HG02571 (cell line): ENCODE results near the gene NEURL1B.
"Not testable (repeated sequence)": the region's sequence is repeated elsewhere in the genome, so short reads cannot be mapped to it uniquely, and the experiment has no call there.

ENCODE experiments used
- ATAC-seq: cut with Tn5 transposase; IDR thresholded peaks from one replicate; pipeline ENCODE4 v1.9.1; 2021; ENCODE audit warnings: mild to moderate bottlenecking, moderate library complexity; ENCODE audit not compliant: unreplicated experiment

The NEURL1B gene

GRCh38 chr5:172648013-172648381, 6.9 kb downstream of the NEURL1B start:
- ATAC-seq: no peak

DNA sequence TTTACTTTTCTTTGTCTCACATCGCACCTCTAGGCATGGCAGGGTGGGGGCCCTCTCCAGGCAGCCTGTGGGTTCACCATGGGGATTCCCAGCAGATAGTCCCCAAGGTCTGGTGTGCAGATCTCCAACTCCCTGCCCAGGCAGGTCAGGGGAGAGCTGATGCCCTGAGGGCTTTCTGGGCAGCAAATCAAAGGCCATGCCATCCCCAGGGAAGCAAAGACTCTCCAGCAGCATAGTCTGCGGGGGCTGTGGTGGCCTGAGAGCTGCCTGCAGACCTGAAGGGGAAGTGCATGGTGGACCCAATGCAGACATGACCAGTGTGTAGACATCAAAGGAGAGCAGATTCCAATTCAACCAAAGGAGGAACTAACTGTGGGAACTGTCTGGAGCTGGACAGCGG, 7.7 kb downstream of the NEURL1B start:
- no peak for ATAC-seq

GRCh38 chr5:172656496-172656895, 15.4 kb downstream of the NEURL1B start:
- ATAC-seq: not testable (repeated sequence)

DNA sequence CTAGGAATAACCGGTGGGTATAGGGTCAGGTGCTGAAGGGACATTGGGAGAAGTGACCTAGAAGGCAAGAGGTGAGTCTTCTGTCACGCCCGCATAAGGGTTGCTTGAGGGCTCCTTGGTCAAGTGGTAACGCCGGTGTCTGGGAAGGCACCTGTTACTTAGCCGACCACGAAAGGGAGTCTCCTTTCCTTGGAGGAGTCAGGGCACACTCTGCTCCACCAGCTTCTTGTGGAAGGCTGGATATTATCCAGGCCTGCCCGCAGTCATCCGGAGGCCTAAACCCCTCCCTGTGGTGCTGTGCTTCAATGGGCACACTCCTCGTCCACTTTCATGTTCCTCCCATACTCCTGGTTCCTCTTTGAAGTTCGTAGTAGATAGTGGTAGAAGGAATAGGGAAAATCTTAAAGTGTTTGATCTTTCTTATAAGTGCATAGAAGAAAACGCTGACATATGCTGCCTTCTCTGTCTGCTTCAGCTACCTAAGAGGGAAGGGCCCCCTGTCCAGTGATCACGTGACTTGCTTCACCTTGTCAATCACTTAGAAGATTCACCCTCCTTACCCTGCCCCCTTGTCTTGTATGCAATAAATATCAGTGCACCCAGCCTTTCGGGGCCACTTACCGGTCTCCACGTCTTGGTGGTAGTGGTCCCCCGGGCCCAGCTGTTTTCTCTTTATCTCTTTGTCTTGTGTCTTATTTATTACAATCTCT, 16.6 kb downstream of the NEURL1B start:
- ATAC-seq: not testable (repeated sequence)

DNA sequence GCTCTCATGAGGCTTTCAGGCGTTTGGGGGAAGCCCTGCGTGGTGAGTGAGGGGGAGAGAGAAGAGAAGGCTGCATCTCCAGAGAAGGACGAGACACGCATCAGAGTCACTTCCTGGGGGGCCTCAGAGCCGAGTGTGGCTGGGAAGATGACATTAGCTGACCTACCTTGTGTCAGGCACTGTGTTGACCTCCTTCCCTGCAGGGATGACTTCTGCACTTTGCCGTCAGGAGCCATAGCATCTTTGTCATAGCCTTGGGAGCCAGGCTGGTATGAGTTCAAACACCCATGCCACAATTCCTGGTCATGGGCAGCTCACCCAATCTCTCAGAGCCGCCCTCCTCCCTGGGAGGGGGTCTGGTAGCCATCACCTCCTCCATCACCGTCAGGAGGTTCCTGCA, 17.3 kb downstream of the NEURL1B start:
- no peak for ATAC-seq

DNA sequence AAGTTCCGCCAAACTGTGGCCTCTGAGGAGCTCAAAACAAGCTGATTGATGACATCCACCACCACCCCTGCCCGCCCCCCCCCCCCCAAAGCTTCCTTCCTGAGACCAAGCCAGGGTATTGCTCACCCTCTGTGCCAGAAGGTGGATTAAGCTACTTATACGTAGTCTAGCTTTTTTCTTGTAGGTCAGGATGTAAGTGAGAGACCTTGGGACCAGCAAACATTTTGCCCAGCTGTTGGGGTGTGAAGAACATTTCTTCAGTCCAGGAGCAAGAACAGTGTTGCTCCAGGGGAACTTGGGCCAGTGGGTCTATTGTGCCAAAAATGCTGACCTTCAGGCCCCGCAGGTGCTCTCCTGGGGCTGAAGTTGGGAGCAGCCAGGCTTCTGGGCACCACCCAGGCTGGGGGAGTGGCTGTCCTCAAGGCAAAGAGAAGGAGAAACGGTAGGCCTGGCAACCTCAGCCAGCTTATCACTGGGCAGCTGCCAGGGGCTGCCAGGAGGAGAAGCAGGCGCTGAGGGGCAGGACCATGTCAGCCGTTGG, 18.0 kb downstream of the NEURL1B start:
- no peak for ATAC-seq

GRCh38 chr5:172659570-172659908, 18.5 kb downstream of the NEURL1B start:
- ATAC-seq: no peak

DNA sequence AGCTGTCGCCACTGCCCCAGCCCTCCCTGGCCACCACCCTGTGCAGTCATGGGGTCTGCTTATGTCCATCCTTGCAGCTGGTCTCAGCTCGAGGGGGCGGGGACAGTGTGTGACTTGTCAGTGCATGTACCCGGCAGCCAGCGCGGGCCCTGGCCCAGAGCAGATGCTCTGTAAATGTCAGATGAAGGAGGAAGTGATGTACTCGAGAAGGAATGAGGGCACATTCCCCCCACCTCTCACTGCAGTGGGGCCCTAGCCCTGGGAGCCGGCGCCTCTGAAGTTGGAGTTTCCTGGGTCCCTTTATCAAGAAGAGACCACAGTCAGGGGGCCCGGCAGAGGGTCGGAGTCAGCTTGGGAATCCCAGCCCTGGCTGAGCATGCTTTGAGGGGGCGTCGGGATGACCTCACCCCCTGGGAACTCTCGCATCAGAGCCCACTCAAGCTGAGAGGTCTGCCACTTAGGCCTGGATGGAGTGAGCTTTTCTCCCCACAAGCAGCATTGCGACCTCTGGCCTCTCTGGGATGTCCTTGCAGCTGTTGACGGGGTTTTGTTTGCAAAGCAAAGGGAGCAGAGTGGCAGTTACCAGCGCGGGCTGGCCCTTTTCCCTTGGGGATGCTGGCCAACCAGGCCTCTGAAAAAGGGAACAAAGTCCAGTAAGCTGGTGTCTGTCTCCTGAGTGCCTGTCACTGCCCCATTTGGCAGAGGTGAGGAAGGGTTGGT, 19.0 kb downstream of the NEURL1B start:
- no peak for ATAC-seq

GRCh38 chr5:172660974-172661373, 19.9 kb downstream of the NEURL1B start:
- no peak for ATAC-seq

- no peak for ATAC-seq
Observed at GRCh38 chr5:172661526-172661925, 20.5 kb downstream of the NEURL1B start.

DNA sequence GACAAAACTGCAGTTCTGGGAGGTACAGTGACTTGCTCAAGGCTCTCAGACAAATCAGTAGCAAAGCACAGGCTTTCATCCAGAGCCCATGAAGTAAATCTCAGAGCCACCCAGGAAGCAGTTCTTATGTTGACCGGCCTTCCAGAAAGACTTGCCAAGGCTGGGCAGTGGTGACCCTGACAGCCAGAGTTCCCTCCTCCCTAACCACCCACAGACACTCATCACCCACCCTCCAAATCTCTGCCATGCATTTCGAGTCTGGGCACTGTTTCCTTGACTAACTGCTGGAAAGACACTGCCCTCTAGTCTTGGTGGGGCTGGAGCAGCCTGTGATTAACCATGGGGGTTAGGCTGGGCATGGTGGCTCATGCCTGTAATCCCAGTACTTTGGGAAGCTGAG, 21.5 kb downstream of the NEURL1B start:
- ATAC-seq: no peak

DNA sequence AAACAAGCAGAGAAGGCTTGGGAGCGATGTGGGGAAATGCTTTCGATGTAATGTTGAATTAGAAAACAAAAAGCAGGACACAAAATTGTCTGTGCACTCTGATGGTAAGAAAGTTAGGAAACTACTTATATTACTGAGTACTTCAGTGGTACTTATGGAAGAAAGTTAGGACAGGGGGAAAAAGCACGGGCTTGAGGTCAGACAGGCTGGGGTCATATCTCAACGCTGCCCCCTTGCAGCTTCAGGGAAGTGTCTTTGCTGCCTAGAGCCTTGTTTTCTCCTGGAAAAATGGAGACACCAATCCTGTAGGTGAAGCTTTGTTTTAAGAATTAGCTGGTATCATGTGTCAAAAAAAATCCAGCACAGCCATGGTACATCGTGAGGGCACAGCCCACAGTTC, 23.0 kb downstream of the NEURL1B start:
- ATAC-seq: no peak

DNA sequence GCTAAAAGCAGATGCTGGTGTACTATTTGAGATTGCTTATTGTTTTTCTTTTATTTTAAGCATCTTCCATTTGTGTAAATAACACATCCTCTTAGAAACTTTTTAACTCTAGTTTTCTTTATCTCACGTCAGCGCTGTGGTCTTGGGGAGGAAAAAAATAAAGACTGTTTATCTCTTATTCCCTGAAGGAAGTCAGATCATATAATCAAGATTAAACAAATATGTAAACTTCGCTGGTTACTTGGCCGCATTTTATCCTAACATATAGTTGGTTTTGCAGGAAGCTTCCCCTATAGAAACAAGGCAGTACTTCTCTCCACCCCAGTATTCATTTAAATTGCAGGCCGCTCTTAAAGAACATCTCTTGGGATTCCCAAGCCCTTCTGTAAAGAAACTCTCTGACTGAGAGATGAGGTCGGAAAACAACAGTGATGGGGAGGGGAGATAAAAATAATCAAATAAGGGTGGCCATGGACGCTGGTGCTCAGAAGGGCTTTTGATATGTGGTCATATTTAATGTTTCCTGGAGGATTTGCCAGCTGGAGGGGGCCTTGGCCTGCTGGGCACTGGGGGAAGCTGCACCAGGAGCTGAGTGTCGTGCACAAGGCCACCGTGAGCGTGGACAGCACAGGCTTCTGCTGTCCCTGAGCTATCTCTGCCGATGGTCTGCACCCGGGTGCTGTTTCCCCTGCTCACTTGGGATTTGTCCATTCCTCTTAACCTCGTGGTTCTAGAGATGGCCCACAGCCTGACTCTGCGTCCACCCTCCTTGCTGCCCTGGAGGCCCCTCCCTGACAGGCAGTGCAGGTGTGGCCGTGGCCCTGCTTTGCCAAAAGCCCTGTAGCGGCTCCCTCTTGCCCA, 23.8 kb downstream of the NEURL1B start:
- ATAC-seq: no peak

- no peak for ATAC-seq
Observed at GRCh38 chr5:172666251-172666650, 25.2 kb downstream of the NEURL1B start.

DNA sequence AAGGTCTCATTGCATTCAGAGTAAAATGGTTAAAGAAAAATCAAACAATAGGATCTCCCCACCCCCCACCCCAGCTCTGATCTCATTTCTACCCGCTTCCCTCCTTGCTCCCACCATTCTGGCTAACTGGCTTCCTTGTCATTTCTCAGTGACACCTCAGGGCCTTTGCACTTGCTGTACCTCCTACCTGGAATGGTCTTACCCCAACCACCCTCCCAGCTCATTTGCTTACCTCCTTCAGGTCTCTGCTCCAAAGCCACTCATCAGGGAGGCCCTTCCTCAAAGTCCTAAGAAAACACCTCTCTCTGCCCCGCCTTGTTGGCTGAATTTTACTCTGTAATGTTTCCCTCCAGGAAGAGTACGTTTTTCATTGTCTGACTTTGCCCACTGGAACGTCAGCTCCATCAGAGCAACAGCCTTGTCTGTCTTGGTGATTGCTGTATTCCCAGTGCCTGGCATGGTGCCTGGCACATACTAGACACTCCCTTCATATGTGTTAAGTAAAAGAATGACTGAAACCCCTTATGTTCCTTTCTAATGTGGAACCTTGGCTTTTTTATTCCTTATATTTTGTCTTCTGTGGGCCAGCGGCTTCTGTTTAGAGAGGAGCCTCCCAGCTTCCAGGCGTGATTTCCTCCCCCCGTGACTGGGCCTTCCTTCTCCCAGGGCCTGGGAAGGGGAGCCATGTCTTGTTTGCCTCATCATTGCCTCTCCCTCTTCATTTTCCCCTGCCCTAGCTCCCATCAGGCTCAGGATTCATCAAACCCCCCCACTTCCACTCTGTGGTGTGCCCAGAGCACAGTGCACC, 26.9 kb downstream of the NEURL1B start:
- no peak for ATAC-seq

DNA sequence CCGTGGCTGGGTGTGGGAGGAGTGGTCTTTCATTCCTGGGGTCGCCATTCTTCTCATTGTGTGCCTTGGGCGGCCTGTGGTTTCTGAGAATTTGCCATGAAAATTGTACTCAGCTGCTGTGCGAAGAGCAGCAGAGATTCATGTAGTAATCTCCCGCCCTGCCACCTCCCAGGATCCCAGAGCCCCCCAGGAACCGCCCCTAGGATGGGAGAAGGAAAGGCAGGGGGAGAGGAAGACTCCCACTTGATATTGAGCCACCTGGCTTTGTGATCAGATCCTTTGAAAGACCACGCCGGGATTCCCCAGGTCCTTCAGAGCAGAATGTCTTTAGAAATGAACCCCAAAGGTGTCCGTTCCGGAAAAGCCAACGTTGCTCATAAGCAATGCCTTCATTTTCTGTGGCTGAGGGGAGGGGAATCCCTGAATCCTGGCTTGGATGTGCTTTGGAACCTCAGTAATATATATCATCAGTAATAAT, 27.6 kb downstream of the NEURL1B start:
- no peak for ATAC-seq

- ATAC-seq: no peak
Observed at GRCh38 chr5:172669386-172670004, 28.4 kb downstream of the NEURL1B start.

- ATAC-seq: no peak
Observed at GRCh38 chr5:172670005-172670402, 28.9 kb downstream of the NEURL1B start.

- no peak for ATAC-seq
Observed at GRCh38 chr5:172670444-172670843, 29.4 kb downstream of the NEURL1B start.

- ATAC-seq: no peak
Observed at GRCh38 chr5:172671091-172671490, 30.0 kb downstream of the NEURL1B start.
